GM19452 (cell line): ENCODE data around the gene PAX5.

ENCODE experiments used
- ATAC-seq: cut with Tn5 transposase; IDR thresholded peaks from one replicate; pipeline ENCODE4 v1.9.1; 2021; ENCODE audit not compliant: unreplicated experiment

Gene PAX5

DNA sequence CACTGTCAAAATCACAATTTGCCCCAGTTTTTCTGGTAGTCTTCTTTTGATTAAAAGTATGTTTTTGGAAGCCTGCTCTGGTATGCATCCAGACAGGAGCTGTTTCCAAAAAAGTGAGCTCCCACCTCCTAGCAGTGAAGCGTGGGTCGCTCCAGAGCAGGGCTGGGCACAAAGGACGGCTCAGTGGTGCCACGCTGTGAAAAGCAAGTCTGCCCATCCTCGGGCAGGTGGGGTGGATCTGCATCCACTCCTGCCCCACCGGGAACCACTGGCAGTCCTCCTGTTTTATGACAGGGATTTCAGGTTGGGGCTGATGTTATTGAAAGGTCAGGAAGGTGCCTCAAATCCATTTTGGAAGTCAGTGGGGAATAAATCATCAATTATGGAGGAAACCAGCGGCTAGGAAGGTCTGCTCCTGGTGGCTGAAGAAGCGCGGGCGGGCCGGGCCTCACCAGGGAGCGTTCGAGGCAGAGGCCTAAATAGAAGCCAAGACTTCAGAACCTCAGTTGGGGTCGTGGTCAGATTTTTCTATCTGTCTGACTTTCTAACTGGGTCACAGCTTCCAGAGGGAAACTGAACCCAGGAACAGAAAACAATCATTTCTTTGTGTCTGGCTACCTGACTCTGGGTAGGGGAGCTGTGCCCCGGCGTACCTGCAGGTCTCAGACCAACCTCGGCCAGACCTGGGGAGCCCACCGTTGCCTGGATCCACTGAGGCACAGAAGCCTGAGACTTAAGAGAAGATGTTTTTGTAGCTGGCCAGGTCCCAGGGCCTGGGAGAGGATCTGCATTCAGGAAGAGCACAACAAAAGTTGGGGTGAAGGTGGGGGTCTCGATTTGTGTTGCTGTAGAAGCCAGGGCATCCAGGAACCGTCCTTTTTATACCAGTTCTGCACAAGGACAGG is 168.1 kb downstream of the PAX5 start:
- no peak for ATAC-seq

DNA sequence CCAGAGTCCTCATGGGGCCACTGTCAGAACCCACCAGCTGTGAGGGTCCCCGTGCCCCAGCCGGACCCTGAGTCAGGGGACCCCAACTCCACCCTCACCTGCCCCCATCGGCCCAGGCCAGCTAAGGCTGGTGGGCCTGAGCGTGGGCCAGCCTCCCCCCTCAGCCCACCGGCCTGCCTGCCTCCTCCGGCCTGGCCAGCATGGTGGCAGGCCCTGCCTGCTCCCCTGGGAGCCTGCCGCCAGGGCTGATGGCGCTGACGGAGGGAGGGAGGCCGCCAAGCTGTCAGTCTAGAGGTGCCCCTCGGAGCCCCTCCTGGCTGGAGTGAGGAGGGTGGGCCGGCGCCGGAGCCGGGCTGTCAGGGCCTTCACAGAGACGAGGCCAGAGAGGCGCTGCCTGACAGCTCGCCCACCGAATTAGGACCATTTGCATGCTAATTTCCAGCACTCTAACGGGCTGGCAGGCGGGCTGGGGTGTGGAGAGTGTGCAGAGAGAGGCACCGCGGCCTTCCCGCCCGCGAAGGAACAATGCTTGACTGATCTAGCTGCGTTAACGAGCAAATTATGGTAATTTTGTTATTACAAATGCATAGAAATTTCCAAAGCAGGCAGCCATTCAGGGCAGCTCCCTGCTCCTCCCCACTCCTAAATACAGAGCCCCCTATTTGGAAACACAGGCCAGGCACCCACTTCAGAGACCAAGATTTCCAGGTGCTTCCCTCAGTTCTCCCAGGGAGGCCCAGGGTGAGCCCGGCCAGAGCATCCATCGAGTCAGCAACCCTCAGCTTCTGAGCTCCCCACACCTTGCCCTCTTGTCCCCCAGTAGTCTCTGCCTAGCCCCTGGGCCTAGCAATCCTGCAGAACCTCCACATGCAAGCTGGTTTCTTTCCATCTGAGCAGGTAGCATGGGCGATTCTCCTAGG is 169.3 kb downstream of the PAX5 start:
- no peak for ATAC-seq

DNA sequence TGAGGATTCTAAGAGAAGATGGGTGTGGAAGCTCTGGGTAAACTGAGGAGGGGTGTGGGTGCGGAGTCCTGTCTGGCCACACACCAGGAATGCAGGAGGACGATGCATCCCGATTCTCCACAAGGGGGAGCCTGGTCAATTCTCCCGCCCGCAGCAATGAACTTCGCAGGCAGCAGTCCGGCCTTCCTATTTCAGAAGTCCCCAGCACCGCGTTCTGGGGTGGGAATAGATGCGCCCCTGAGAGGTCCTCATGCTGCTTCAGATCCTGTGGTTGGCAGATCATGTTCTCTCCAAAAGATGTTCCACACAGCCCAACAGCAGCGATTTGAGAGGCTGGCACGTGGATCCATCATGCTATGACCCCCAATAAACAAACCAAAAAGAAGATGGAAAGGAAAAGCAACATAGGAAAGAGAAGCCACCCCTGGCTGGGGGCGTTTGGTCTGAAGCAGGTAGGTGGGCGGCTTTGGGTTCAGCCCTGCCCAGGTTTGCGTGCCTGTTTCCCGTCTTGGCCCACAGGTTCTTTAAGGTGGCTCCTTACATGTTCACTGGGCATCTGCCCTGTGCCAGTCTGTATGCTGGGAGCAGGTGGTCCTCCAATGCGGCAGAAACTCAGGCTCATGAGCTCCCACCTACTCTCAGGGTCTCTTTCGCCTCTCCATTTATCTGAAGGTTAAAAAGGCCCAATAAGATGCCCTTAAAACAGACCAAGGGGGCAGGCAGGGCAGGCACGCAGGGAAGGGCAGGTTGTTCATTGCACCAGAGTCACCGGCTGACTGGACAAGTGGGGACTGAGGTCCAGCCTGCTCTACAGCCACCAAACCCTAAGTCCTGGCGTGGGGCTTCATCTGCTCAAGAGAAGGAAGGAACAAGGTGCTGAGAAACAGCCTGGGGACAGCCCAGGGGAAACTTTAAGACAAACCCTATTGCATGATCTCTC is 171.6 kb downstream of the PAX5 start:
- ATAC-seq: no peak

DNA sequence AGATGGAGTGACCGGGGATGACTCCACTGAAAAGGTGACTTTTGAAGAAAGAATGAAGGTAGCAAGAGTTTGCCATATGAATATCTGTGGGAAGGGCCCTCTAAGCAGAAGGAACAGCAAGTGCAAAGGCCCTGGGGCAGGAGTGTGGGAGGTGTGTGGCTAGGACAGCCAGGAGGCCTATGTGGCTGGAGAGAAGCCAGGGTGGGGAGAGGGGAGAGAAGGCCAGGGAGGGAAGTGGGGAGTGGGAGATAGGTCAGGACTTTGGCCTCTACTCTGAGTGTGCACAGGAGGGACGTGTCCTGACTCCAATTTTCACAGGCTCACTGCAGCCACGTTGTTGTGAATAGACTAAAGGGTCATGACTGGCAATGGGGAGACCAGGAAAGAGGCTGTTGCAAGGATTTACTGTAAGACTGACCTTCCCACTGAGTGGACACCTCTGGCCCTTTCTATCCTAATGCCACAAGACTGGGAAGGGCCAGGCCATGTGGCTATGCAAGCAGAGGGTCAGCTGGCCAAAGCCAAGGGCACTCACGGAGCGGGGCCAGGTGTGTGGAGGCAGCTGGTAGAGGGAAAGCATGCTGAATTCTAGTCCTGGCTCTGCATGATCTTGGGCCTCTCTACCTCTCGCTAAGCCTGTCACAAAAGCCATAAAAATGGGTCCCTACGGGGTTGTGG is 172.4 kb downstream of the PAX5 start:
- ATAC-seq: no peak

DNA sequence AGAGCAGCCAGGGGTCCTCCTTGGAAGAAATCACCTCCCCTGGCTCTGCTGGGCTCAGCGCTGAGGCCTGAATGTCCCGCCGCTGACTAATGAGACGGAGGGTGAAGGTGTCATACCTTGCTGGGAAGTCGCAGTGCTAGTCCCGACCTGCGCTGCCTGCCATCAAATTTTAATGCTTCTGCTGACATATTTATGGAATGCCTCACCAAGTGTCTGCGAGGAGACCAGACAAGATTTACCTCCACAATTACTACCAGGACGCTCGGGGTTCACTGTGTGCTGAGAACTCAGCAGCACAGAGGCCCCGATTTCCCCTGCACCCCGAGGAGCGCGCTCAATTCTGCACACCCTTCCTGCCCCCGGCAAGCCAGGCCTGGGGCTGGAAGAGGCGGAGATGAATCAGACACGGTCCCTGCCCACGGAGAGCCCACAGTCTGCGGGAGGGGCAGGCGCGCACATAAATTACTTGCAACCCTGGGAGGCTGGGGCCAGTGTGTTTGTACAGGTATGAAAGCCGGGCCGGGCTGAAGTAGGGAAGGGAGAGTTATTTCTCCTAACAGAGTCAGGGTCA is 175.2 kb downstream of the PAX5 start:
- ATAC-seq: no peak

DNA sequence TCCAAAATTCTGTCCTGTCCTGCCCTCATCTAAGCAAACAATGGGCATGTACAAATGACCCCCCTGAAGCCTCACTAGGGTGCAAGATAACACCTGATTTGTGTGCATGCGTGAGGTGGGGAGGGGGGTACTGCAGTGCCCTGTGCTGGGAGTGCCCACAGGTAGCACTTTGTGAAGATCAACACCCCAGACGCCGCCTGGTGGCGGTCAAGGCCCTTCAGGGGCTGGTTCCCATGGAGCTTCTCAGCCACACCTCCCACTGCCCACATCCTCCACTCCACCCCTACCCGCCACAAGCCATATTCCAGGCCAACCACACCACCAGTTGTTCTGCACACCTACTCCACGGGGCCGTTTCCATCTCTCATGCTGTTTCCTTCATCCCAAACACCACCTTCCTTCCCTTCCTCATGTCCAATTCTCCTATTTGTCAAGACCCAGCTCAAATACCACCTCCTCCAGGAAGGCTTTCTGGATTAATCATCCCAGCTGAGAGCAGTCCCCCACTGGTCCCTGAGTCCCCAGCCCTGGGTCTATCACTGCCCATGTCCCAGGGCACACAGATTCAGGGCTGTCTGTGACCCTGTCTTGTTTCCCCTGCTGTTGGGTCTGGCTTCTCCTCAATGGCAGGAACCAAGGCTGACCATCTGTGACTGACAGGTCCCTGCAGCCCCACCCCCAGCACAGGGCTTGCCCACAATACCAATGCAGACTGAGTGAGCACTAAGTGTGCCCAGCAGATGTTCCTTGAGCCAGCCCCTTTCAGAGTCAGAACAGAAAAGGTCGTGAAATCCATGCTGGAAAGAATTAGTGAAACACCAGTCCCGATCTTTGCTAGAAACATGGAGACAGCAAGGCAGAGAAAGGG is 178.4 kb downstream of the PAX5 start:
- ATAC-seq: no peak

DNA sequence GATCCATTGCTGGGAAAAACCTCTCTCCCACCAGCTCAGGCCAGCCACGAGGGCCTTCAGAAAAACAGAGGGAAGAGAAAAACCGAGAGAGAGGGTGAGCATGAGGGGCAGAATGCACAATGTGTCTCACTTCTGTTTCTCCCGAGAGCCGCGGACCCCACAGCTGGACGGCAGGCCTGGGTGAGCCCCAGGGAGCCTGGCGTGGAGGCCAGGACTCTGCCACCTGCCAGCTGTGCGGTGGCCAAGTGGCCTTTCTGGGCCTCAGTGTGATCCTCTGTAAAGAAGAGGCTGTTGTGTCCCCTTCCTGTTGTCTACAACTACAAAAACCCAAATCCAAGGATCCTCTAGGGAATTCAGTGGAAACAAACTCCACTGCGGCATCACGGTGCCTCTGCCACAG is 179.3 kb downstream of the PAX5 start:
- no peak for ATAC-seq

DNA sequence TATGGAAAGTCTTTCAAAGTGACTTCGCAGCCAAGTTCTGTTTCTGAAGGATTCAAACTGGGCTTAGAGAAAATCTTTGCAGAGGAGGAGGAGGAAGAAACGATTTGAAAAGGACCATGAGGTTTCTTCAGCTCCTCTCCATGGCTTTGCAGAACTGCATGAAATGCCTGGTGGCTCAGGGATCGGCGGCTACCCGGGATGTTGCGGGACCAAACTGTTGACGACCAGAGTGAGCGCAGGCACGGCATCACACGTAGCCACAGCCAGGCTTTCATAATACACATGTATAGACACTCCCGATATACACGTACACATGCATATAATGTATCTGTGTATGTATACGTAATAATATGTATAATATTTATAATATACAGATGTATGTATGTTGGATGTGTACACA is 180.0 kb downstream of the PAX5 start:
- no peak for ATAC-seq

DNA sequence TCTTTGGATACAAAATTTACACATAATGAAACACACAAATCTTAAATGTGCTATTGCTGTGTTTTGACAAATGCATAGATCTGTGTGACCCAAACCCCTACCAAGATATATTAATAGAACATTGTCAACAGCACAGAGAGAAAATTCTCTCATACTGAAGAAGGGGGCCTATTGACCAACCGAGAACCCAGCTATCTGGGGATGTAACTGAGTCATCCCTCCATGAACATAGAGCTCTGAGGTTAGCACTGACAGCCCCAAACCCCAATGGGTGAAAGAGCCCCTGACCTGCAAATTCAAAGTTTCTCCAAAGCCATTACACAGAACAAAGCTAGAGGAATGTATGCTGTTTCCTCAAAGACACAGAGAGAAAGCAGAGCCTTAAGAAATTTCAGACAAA is 180.8 kb downstream of the PAX5 start:
- no peak for ATAC-seq

DNA sequence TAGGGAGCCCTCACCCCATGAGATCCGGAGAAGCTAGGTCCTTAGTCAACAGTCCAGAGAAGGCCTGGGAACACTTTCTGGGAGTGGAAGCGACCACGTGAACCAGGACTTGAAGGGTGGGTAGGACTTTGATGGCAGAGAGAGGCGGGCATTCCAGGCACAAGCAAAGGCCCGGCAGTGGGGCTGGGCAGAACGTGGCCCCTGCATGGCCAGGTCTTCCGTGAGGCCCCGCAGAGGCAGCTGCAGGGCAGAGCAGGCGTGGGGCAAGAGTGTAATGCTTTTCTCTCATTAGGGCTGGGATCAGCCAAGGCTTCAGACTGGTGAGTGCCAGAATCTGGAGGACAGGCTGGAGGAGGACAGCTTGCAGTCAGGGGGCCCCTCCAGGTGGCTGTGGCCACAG is 184.1 kb downstream of the PAX5 start:
- no peak for ATAC-seq

DNA sequence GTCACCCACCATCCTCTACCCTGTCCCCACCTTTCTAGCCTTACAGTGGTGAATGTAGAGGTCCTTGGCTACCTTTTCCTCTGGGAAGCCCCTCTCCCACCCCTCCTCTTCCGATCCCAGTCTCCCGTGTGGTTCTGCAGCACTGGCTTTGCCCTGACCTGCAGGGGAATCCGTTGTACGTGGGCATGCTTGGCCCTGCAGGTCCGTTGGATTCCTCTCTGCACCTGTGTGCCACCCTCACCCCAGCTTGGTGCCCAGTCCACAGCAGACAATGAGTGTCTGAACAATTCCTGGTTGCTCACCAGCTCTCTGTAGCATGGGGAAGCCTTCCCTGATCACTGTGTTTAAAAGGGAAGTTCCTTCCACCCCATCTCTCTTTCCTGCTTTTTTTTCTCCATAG is 185.1 kb downstream of the PAX5 start:
- ATAC-seq: no peak

DNA sequence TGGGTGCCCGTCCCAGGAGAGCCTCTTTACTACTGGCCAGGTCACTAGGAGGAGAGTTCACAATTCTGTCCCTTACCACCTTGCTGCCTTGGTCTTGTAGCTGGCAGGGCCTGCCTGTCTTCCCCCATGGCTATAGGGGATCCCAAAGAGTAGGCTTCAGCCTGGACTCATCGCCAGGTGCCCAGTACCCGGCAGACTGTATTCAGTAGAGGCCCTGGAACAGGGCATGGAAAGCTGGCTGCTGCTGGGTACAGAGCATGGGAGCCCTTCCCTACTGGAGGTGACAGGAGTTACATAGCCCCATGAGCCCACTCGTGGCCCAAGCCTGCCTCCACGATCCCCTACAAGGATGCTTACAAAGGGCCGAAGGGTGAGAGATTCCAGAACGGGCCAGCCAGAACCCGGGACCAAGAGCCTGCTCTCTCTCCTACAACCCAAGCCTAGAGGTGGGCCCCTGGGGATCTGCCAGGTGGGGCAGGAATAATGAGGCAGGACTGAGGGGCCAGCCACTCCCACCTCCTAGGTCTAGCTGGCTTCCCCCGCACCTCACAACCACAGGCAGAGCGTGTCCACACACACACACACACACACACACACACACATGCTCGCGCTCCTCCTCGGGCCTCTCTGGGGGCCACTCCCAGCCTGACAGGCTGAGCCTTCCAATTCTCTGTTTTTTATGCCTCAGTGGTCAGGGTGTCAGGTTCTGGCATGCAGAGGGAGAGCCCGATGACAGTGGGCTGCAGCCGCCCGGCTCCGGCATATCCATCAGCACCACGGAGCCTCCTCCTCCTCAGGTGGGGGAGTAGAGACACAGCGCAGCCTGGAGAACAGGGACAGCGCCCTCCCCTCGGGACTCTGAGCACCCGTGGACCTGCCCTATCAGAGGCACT is 186.0 kb downstream of the PAX5 start:
- no peak for ATAC-seq

DNA sequence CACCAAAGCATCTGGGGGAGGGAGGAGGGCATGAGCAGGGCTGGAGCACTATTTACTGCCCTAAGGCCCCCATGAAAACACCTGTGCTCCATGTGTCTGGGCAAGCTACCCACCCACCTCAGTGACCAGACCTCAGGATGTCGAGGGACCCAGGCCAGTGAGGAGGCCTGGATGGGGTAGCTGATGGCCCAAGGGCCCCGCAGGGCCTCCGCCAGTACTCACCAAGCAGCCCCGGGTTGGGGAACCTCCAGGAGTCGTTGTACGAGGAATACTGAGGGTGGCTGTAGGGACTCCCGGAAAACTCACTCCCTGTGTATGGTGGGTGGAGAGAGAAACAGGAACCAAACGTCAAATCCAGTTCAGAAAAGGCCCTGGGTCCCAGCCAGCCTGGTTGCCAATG is 187.4 kb downstream of the PAX5 start:
- no peak for ATAC-seq

DNA sequence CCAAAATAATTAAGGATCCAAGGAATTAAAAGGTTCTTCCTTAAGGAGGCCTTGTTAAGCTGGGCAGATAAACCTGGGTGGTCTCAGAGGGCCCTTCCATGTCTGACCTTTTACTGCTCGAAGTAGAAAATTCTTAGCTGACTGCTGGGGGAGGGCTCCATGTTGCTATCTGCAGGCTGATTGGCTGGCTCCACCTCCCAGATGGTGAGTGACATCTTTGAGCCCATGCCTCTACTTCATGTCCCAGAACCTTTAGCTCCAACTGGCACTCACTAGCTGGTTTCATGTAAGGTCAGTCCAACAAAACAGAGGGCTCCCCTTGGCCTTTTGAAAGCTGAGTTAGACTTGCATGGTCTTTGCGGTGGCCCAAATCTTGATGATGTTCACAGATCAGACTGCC is 188.2 kb downstream of the PAX5 start:
- ATAC-seq: no peak

DNA sequence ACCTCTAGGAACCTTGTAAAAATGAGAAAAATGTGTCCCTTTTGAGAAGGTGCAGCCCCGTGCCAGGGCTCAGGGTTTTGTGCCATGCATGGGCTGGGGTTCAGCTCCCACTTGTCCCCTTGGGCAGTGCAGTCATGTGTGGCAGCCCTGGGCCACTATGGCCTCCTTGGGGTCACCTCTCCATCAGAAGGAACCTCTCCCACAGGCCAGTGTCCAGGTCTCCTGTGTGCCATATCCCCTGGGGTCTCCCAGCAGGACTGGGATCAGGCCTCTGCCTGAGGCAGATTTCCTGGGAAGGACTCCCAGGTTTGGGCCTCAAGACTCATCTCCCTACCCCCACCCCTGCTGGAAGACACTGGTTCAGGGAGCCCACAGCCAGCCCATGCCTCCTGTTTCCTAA is 189.1 kb downstream of the PAX5 start:
- ATAC-seq: no peak

DNA sequence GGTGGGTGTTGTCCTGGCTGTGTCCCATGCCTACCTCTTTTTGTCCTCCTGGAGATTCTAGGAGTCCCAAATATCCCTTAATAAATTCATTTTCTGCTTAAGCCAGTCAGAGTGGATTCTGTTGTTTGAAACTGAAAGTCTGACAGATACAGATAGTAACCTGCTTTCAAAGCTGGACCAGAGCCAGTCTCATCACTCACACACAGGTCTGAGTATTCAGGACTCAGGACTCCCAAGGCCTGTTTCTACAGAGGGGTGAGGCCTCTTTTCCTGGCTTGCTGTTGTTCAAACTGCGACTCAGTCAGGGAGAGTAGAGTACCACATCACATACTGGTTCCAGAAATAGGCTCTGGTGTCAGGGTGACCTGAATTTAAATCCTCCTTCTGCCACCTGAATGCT is 190.1 kb downstream of the PAX5 start:
- ATAC-seq: no peak

DNA sequence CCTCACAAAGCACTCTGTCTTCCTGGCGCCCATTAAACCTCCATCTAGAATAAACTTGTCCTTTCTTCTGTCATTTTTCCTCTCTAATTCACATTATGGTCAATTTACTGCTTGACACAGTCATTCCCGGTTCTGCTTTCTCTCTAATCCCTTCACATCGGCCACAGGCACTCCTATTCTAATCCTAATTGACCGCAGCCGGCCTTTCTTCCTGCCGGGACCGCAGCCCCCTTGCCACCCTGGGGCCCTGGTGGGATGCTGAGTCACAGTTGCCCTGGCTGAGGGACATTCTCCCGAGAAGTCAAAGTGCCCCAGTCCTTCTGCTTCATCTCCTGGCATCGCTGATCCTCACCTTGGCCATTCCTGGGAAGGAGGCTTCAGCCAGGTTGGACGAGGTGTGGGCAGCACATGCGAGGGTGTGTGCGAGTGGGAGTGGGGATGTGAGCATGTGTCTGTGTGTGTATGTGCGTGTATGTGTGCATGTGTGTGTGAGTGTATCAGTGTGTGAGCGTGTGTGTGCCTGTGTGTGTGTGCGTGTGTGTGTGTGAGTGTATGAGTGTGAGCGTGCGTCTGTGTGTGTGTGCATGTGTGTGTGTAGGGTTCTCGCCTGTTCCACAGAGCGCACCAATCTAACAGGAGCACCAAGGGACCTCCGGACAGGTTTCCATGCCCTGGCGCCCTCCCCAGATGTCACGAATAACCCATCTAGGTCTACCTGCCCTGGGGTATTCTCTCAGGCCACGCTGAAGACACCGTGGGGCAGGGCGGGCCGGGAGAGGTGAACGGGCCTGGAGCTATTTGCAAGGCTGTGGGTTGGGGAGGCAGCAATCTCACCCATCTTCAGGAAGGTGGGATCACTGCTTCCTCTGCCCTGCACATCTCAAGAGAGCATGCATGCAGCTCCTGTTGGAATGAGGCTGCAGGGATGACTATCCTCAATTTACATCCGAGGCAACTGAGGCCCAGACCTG is 191.2 kb downstream of the PAX5 start:
- no peak for ATAC-seq
